ENCODE data around the gene EXOC2.

GRCh38 chr6:568085-568484, 124.9 kb downstream of the EXOC2 start:
- TF ChIP-seq, protein P1, sequence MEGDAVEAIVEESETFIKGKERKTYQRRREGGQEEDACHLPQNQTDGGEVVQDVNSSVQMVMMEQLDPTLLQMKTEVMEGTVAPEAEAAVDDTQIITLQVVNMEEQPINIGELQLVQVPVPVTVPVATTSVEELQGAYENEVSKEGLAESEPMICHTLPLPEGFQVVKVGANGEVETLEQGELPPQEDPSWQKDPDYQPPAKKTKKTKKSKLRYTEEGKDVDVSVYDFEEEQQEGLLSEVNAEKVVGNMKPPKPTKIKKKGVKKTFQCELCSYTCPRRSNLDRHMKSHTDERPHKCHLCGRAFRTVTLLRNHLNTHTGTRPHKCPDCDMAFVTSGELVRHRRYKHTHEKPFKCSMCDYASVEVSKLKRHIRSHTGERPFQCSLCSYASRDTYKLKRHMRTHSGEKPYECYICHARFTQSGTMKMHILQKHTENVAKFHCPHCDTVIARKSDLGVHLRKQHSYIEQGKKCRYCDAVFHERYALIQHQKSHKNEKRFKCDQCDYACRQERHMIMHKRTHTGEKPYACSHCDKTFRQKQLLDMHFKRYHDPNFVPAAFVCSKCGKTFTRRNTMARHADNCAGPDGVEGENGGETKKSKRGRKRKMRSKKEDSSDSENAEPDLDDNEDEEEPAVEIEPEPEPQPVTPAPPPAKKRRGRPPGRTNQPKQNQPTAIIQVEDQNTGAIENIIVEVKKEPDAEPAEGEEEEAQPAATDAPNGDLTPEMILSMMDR (IDR thresholded peaks at IDR 0.05): no peak
- no peak for TF ChIP-seq EZH2 (IDR thresholded peaks at IDR 0.05; ENCODE audit: borderline replicate concordance, insufficient read depth, low read depth, low read length, poor library complexity, severe bottlenecking)

Data from B cell (primary cell).